NT2/D1 (cell line): ENCODE measurements around the gene PICALM.

Experiments used
- SUZ12 ChIP-seq: IDR thresholded peaks from 2 replicates; pipeline ENCODE4 v1.6.1; 2011; ENCODE audit not compliant: insufficient read length, insufficient read depth; ENCODE audit errors: extremely low read depth
- YY1 ChIP-seq: IDR thresholded peaks from 2 replicates; pipeline ENCODE4 v1.6.1; 2011; ENCODE audit not compliant: insufficient read length, insufficient read depth
- ZNF274 ChIP-seq: IDR thresholded peaks from 2 replicates; pipeline ENCODE4 v1.6.1; 2011; ENCODE audit warnings: mild to moderate bottlenecking, low read depth, low read length

- TF ChIP-seq SUZ12 (no peak), ZNF274 (no peak), YY1 (no peak)
Observed at GRCh38 chr11:86050196-86050709, 18.6 kb downstream of the PICALM start.
